DOHH2 (cell line): ENCODE results near the gene SCARF1.

ENCODE experiments used
- H3F3A ChIP-seq: fragments of 200-600 bp; sonication (generic), shearing (Covaris generic); 2 replicates; pipeline ENCODE4 v1.6.0; 2016; ENCODE audit warnings: antibody characterized with exemption, mild to moderate bottlenecking; ENCODE audit not compliant: control insufficient read depth, insufficient read depth
- H3K27ac ChIP-seq: fragments of 200-600 bp; sonication (generic); 2 replicates; pipeline ENCODE4 v1.5.1; 2014; ENCODE audit warnings: low read depth, mild to moderate bottlenecking, low read length, moderate library complexity
- H3K27me3 ChIP-seq: fragments of 200-600 bp; sonication (generic); 2 replicates; pipeline ENCODE4 v1.6.1; 2014; ENCODE audit warnings: mild to moderate bottlenecking, low read length, mixed read lengths; ENCODE audit not compliant: control insufficient read depth
- H3K36me3 ChIP-seq: fragments of 200-600 bp; sonication (generic); 2 replicates; pipeline ENCODE4 v1.6.1; 2014; ENCODE audit warnings: mild to moderate bottlenecking, low read length, moderate library complexity, mixed read lengths; ENCODE audit not compliant: control insufficient read depth
- H3K4me1 ChIP-seq: fragments of 200-600 bp; sonication (generic); 2 replicates; pipeline ENCODE4 v1.6.1; 2014; ENCODE audit warnings: mild to moderate bottlenecking, low read length, mixed read lengths; ENCODE audit not compliant: control insufficient read depth
- H3K4me2 ChIP-seq: fragments of 200-600 bp; sonication (generic); 2 replicates; pipeline ENCODE4 v1.6.0; 2014; ENCODE audit warnings: mild to moderate bottlenecking, low read length, moderate library complexity
- H3K4me3 ChIP-seq: fragments of 200-600 bp; sonication (generic); 2 replicates; pipeline ENCODE4 v1.5.1; 2014; ENCODE audit warnings: mild to moderate bottlenecking, low read length, mixed read lengths
- H3K79me2 ChIP-seq: fragments of 200-600 bp; sonication (generic); 2 replicates; pipeline ENCODE4 v1.6.1; 2014; ENCODE audit warnings: mild to moderate bottlenecking, low read length, mixed read lengths; ENCODE audit not compliant: control insufficient read depth
- H3K9me2 ChIP-seq: fragments of 200-600 bp; sonication (generic); replicated peaks from 2 replicates; pipeline ENCODE4 v1.6.1; 2014; ENCODE audit warnings: mild to moderate bottlenecking, low read length, mixed read lengths; ENCODE audit not compliant: control insufficient read depth
- H3K9me3 ChIP-seq: fragments of 200-600 bp; sonication (generic); 2 replicates; pipeline ENCODE4 v1.6.1; 2014; ENCODE audit warnings: antibody characterized with exemption, low read length, mixed read lengths; ENCODE audit not compliant: control insufficient read depth, insufficient read depth
- H4K20me1 ChIP-seq: fragments of 200-600 bp; sonication (generic); 2 replicates; pipeline ENCODE4 v1.6.0; 2014; ENCODE audit warnings: low read depth, mild to moderate bottlenecking, antibody characterized with exemption, low read length, moderate library complexity; ENCODE audit not compliant: control insufficient read depth, insufficient read depth
- CTCF ChIP-seq: fragments of 200-600 bp; sonication (generic); IDR thresholded peaks from one replicate; pipeline ENCODE4 v1.5.1; 2014; ENCODE audit warnings: antibody characterized with exemption, mild to moderate bottlenecking, low read depth, low read length; ENCODE audit not compliant: poor library complexity, severe bottlenecking
- EZH2phosphoT487 ChIP-seq: fragments of 200-600 bp; sonication (generic); IDR thresholded peaks from 2 replicates; pipeline ENCODE4 v1.6.1; 2017; ENCODE audit warnings: borderline replicate concordance, mild to moderate bottlenecking, antibody characterized with exemption, low read length, moderate library complexity, mixed read lengths

Gene SCARF1

GRCh38 chr17:1621273-1621954, 24.1 kb downstream of the SCARF1 start:
- Histone ChIP-seq H3K4me2 (no peak overlapping the region), H3K79me2 (peaks cover 84% of the 10 kb centered on the region)

GRCh38 chr17:1620486-1620885, 25.0 kb downstream of the SCARF1 start:
- Histone ChIP-seq H3K36me3 (peaks cover 78% of the 10 kb centered on the region), H3K4me3 (no peak overlapping the region), H3K9me3 (no peaks in the 10 kb centered on the region), H3K9me2 (no peaks in the 10 kb centered on the region), H3K79me2 (peaks cover 74% of the 10 kb centered on the region), H3K4me2 (no peak overlapping the region), H4K20me1 (no peaks in the 10 kb centered on the region), H3K27me3 (no peaks in the 10 kb centered on the region), H3K27ac (no peak overlapping the region), H3K4me1 (peaks cover 10% of the 10 kb centered on the region), H3F3A (no peaks in the 10 kb centered on the region; the same call in 1 of the 2 replicates)
- TF ChIP-seq EZH2phosphoT487 (no peak), CTCF (no peak)

More at GRCh38 chr17:1621273-1621954, 24.1 kb downstream of the SCARF1 start:
- Histone ChIP-seq H3K4me3 (no peak overlapping the region), H3F3A (no peaks in the 10 kb centered on the region; the same call in 1 of the 2 replicates), H3K27ac (no peak overlapping the region), H3K9me3 (no peaks in the 10 kb centered on the region), H3K4me1 (peaks cover 20% of the 10 kb centered on the region), H3K27me3 (no peaks in the 10 kb centered on the region), H3K9me2 (no peaks in the 10 kb centered on the region), H3K36me3 (peaks cover 81% of the 10 kb centered on the region), H4K20me1 (no peaks in the 10 kb centered on the region)
- TF ChIP-seq EZH2phosphoT487 (no peak), CTCF (no peak)

GRCh38 chr17:1617620-1618174, 27.8 kb downstream of the SCARF1 start:
- no peaks in the 10 kb centered on the region for H4K20me1 ChIP-seq
- H3K4me2 ChIP-seq = no peak overlapping the region
- no peak overlapping the region for H3K4me3 ChIP-seq
- no peaks in the 10 kb centered on the region for H3F3A ChIP-seq
- peaks cover 48% of the 10 kb centered on the region for H3K79me2 ChIP-seq
- H3K9me2 ChIP-seq = no peaks in the 10 kb centered on the region
- no peak overlapping the region for H3K27ac ChIP-seq
- H3K4me1 ChIP-seq = no peaks in the 10 kb centered on the region
- H3K36me3 ChIP-seq = peaks cover 75% of the 10 kb centered on the region
- no peaks in the 10 kb centered on the region for H3K27me3 ChIP-seq
- H3K9me3 ChIP-seq = no peaks in the 10 kb centered on the region
- TF ChIP-seq EZH2phosphoT487 (no peak), CTCF (no peak)
